Stomach (tissue), 4 donors: ENCODE measurements around the gene P4HA3.

ENCODE experiments used
- CTCF ChIP-seq, 7 experiments: fragments of 450-650 bp in 4 of 7; fragments of 200-600 bp in 3 of 7; sonication (generic) in 3 of 7; IDR thresholded peaks; one replicate each; pipeline ENCODE4 v1.5.1; 2016 to 2019; ENCODE audit warnings: antibody characterized with exemption in 7 of 7, control low read depth in 2 of 7, mild to moderate bottlenecking in 1 of 7
- EP300 ChIP-seq: sonication (generic); formaldehyde crosslinking; IDR thresholded peaks from one replicate; pipeline ENCODE4 v1.6.1; 2017; ENCODE audit warnings: antibody characterized with exemption
- POLR2A ChIP-seq, 4 donors: fragments of 450-650 bp; IDR thresholded peaks; one replicate each; pipeline ENCODE4 v1.6.1; 2016; ENCODE audit warnings: antibody characterized with exemption in 4 of 4, control low read depth in 2 of 4, mild to moderate bottlenecking in 1 of 4, moderate library complexity in 1 of 4
- POLR2AphosphoS5 ChIP-seq, 3 donors: sonication (generic); formaldehyde crosslinking; IDR thresholded peaks; one replicate each; pipeline ENCODE4 v1.6.1; 2016; ENCODE audit warnings: antibody characterized with exemption in 3 of 3

GRCh38 chr11:74267014-74267413, 44.4 kb downstream of the P4HA3 start:
- TF ChIP-seq CTCF (IDR thresholded peaks at IDR 0.05), result no peak
- TF ChIP-seq POLR2AphosphoS5 (IDR thresholded peaks at IDR 0.05), result no peak
- no peak for TF ChIP-seq EP300
- TF ChIP-seq POLR2A (IDR thresholded peaks at IDR 0.05), result no peak
